Cortex of kidney (tissue), 1 donor: ENCODE results near the gene SEMA3D.

Source experiments
- DNase-seq: peaks from one replicate; lab custom pipeline; 2025; lab: John Stamatoyannopoulos, UW

SEMA3D gene

DNA sequence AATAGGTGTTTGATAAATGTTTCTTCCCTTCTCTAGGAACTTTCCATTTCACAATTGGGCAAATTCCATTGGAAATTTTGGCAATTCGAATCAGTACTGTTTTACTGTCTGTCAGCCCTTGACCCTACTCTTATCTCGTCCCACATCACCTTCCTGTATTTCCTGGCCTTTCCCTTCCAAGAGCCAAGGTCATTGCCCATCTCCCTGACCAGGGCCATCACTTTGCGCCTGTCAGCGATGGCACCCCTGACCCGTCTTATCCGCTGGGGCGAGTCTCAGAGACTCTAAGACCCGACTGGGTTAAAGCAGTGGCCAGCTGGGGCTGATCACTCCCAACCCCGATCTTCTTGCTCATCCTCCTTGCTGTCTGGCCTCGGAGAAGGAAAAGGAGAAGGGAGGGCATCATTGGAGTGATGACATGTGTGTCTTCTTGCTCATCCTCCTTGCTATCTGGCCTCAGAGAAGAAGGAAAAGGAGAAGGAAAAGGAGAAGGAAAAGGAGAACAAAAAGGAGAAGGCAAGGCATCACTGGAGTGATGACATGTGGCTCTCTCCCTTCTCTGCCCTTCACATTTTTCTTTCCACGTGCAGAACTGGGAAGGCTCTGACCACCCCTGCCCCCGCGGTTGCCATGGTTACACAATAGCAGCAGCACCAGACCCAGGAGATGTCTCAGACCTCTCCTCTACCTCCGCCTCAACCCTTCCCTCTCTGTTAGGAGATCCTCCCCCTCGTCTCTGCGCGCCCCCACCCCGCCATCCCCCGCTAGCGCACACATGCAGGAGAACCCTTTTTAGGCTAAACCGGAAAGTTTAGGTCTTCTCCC is 2.0 kb downstream of the SEMA3D start:
- DNase-seq, result no peak

DNA sequence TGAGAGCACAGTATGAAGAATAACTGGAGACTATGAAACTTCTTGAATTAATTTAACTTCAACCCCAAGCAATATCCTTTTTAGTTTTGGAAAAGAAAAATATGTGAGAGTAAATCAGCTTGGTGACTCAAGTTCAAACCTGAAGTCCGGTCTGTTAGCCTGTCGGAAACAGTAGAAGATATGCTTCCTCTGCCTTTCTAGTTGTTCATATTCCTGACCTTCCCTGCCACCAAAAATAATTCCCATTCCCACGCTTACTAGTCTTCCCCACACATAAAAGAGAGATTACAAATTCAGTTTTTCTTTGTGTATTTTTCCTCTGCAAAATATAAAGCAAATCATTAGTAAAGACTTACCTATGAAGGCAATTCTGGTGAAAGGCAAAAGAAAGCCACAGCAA is 3.6 kb downstream of the SEMA3D start:
- DNase-seq, result no peak

DNA sequence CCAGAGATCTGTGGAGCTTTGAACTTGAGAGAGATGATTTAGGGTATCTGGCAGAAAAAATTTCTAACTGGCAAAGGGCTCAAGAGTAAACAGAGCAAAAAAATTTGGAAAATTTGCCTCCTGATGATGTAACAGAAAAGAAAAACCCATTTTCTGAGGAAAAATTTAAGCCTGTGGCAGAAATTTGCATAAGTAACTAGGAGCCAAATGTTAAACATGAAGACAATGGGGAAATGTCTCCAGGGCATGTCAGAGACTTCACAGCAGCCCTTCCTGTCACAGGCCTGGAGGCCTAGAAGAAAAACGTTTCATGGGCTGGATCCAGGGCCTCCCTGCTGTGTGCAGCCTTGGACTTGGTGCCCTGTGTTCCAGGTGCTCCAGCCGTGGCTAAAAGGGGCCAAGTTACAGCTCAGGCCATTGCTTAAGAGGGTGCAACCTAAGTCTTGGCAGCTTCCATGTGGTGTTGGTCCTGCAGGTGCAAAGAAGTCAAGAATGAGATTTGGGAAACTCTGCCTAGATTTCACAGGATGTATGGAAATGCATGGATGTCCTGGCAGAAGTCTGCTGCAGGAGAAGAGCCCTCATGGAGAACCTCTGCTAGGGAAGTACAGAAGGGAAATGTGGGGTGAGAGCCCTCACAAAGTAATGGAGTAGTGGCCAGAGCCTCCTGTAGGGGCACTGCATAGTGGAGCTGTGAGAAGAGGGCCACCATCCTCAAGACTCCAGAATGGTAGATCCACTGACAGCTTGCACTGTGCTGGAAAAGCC is 8.1 kb downstream of the SEMA3D start:
- no peak for DNase-seq

DNA sequence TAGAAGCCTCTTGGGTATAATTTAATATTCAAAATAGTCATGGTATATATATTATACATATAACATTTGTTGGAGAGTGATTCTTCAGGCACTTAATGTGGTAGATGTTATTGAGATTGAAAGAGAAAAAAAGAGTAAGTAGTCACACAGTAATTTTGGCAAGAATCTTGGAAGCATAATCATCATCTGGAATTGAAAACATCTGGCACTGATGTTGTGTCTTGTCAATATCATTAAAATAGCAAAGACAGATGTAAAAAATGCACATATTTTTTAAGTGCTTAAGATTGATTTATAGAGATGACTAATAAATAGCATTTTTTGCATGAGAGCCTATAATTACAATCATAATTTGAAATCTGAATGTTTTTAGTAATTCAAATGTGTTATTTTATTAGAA is 9.5 kb downstream of the SEMA3D start:
- no peak for DNase-seq

DNA sequence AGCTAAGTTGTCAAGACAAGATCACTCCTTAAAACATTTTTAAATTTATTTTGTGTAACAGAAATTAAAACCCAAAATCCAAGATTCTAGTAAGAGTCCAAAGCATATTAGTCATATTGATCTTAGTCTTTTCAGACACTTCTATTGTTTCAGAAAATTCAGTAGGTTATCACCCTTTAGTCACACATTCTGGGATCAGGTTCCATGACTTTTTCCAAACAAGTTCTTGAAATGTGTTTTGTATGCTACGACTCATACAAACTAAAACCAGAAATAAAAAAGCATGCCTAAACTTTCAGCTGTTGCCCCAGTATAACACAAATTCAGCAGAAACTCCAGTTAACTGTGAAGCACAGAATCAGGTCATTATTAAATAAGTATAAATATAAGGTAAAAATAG is 10.7 kb downstream of the SEMA3D start:
- DNase-seq, result no peak

DNA sequence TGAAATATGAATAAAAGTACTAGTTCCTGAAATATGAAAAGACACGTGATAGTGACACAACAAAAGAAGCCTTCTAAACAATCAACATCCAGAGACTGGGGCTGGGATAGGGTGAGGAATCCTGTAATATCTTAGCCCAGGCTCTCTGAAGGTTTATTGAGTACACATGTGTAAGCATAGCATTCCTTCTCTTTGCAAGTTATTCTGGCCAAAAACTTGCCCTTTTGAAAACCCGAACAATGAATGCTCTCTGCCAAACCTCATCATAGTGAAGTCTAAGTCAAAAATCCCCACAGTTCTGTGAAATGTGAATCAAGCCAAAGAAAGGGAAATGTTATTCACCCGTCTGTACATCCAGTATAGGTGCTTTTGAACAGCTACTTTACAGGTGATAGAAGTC is 11.6 kb downstream of the SEMA3D start:
- no peak for DNase-seq

DNA sequence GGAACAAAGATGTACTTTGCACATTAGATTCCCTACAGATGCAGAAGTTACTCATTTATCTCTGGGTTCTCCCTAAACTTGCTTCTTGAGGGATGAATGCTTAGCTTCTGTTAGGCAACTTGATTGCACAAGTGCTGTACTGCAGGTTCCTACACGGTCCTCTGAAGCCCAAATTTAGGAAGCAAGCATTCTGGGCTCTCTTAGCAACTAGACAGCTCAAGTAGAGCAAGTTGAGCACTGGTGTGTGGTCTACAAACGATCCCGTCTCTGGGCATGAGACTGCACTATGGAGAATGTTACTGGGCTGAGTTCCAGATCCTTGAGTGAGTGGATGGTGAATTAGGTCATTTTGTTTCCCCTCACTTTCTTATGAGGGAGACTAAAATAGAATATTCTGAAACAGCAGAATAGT is 14.3 kb downstream of the SEMA3D start:
- DNase-seq, result no peak

DNA sequence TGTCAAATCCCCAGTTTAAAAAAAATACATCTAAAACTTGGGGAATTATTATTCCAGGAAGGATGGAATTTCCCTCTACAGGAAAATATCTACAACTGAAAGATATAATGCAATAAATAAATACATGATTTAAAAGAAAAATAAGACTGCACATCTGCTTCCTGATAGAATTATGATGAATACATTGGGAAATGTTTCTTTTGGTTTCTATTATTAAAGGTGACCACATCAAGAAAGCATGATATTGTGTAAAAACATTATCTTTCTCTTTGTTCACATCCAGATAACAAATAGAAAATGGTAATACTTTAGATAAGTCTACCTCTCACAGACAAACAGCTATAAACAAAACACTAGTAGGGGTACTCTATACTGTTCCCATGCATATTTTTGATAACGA is 19.2 kb downstream of the SEMA3D start:
- DNase-seq, result no peak

DNA sequence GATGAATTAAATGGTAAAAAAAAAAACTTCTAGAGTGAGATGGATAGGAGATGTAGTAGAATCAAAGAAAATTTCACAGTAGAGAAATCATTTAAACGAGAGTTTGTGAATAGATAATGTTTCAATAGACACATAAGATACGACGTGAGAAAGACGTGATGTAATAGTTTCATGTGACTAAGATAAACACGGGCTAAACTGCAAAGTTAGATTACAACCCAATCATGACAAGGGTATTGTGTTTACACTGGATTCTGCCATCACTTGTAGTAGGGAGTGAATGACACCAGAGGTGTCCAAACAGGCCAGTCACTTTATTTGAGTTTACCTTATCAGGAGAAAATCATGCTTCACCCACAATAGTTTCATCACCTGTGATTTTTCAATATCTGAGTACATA is 21.6 kb downstream of the SEMA3D start:
- no peak for DNase-seq

DNA sequence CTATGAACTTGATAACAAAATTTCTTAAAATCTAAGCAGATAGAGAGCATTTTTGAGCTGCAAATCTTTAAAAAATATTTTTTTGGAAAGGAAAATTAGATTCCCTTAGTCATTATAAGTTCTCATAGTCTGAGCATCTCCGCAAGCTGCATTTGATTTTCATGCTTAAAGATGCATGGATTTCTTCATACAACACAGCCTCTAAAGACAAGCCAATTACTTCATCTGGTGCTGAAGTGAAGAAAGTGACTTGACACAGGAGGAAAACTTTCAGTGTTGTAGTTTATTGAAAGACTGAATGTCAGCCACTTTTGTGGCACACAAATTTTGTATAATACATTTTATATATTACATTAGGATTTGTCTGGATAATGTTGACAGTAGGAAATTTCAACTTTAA is 22.5 kb downstream of the SEMA3D start:
- DNase-seq, result no peak

DNA sequence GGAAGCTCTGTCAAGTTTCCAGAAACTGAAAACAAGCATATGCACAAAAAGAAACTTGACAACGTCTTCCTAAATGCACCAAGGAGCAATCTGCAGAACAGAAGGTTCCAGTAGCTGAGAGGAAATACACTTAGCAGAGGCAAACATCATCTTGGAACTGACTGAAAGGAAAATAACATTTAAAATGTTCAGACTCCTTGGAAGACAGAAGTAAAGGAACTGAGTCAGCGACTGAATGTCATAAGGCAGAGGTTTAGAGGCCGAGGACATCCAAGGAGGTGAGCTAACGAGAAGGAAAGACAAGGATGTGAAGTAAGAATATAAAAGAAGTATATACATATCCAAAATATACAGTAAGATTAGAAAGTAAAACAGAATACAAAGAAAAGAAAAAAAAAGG is 24.1 kb downstream of the SEMA3D start:
- DNase-seq, result no peak

DNA sequence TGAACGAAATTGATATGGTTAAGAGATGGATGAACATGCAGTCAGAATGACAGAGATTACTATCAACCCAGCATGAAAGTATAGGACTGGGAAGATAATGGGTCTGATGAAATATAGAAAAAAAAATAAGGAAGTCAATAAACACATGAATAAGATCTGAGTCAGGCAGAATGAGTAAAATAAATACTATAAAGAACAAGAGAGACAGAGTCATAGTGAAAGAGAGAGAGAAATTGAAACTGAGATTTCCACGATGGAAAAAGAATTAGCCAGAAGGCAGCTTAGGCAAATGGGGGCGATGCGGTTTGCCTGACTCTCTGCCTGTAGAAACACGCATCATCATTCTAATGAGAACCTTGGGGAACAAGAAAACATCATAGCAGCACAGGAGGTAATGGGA is 26.6 kb downstream of the SEMA3D start:
- DNase-seq, result no peak

DNA sequence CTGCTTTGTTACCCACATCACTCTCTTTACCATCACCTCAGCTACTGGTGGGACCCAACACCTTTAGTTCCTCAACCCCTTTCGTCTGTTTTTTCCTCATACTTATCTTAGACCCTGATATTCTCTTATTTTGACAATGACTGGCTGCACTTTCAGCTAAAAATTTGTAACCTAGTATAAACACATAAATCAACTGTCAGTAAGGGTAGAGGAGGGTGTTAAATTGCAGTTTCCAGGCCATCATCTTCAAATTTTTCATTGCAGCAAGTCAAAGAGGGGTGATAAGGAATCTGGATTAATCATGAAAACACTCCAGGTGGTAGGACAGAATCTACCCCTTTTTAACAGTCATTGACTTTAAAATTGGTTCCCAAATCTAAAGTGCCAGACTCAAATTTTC is 27.9 kb downstream of the SEMA3D start:
- DNase-seq, result no peak

DNA sequence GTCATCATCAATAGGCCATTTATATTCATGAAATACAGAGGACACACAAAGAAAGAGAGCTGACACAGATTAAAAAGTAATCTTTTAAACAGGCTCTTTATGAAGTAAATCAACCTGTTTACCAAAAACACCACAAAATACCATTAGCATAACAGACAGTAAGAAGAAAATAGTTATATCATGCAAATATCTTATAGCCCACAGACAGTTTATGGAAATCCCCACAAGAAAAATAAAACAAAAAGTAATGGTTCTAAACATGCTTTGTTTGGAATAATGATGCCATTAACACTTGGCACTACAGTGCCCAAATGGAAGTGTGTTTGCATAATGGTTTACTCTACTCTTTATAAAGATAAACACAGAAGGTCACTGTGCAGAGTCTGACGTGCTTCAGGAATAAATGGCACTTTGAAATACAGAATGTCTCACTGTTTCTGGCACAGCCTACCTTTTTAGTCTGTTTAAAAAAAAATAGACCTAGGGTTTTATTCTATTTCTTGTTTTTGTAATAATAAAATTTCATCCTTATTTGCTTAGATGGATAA is 30.1 kb downstream of the SEMA3D start:
- DNase-seq, result no peak

DNA sequence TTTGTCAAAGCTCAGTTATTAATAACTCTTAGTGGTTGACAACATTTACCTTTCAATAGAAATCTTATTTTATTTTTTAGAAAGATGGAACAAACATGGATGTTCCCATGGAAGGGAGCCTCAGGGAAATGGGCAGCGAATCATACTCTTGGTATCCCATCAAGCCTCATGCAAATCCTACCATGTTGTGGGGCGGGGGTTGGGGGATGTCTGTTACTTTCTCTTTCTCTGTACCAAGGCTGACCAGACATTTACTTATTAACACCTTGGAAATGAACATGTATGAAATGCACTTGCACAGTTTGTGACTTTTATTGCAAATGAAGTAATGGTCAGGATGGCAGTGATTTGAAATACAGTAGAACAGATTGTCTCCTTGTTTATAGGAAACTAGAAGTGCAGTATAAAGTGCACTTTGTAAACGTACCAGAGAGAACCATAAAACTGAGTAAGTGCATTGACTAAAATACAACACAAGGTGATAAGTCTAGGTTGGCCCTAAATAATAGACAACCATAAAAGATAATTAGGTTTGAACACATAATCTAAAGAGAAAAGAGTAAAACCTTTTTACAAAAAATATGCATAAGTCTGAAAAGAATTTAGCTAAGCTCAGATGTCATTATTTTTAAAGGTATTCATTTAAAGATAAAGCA is 32.4 kb downstream of the SEMA3D start:
- no peak for DNase-seq

DNA sequence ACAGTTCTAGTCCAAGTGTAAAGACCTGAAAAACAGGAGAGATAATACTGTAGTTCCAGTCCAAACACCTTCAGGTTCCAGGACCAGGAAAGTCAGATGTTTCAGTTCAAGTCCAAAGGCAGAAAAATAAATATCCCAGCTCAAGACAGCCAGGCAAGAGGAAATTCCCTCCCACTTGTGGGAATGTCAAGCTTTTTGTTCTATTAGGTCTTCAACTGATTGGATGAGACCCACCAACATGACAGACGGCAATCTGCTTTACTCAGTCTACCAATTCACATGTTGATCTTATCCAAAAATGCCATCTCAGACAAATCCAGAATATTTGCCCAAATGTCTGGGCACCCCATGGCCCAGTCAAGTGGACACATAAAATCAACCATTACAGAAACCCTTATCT is 33.1 kb downstream of the SEMA3D start:
- DNase-seq, result no peak

DNA sequence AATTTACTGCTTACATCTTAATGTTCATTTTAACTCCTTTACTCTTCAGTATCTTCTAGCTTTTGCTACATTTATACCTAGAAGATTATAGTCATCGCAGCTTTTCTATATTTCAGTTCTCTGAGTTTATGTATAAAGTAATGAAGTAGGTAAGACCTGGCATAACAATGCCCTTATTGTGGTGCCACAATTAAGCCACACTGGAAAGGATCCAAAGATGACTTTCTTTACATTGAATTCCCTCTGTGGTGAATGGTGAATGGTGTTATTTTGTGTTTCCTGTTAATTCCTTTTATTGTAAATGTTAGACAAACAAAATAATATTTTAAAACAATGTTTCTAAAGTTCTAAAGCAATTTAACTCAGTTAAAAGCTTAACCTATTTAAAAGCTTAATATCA is 36.2 kb downstream of the SEMA3D start:
- DNase-seq, result no peak

DNA sequence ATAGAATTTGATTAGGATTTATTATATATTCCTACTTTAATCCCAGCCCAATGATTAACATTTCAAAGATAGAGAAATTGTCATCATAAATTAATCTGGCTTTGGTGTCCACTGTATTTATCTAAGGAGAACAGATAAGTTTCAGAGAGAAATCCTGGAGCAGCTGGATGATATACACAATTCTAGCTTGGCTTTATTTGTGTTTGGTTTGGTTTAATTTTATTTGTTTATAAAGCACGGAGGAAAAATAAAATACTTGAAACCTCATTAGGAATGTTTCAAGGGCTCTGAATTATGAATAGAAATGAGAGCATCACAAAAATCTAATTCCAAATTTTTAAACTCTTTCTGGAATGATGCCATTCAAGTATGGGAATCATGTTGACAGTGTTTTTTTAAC is 42.1 kb downstream of the SEMA3D start:
- DNase-seq, result no peak

DNA sequence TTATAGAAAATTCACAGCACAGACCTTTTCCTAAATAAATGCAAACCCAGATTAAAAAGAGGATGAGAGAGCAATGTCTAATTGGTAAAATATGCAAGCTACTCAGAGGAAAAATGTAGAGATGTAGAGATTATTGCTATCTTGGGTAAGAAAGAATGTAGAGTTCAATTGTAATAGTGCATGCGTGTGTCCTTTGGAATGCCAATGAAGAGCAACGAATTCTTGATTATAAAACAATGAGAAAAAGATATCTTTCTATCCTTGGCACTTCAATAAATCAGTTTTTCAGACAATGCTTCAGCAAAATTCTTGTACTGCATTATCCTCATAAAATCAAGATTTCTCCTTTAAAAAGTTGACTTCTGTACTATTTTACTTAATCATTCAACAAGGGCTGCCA is 50.9 kb downstream of the SEMA3D start:
- no peak for DNase-seq

DNA sequence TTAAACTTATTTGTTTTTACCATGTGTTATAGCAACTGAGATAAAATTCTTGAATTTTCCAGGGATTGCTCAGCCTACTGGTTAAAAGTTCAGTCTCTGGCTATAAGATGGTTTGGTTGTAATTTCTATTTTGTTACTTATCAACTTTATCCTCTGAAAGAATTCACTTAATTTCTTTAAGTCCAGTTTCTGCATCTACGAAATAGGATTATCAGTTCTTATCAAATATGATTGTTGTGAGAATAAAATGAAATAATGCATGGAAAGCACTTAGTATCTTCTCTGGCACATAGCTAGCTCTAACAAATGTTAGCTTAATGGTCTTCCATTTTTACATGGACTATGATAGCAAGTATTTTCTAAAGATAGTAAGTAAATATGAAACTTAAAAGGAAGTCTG is 53.3 kb downstream of the SEMA3D start:
- DNase-seq, result no peak

DNA sequence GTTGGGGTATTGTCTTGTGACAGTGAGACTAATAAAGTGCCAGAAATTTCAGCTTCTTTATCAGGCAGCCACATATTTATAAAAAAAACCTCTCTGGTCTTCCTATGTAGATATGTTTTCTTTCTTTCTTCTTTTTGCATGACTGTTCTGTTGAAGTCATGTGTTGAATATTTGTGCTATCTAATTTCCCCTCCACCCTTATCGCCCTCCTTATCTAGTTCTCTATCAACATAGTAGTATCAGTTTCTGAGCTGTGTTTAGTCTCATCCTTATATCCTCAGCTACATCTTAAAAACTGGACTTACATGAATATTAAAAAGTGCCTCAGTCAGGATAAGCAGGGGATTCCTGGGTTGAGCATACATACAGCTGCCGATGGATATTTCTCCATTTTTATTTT is 53.9 kb downstream of the SEMA3D start:
- DNase-seq, result no peak

DNA sequence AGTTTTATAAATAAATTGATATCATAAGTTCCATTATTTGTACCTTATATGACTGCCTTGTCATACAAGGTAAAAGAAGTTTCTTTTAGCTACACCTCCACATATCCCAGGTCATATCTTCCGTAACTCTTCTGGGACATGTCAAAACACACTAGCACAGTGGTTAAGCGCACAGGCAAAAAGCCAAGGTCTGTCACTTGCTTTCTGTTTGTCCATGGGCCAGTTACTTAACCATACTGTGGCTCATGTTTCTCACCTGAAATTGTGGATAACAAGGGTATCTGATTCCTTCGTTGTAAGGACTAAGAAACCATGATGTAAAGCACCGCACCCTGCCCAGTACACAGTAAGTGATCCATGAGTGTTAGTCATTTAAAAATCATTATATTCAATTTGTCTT is 56.2 kb downstream of the SEMA3D start:
- no peak for DNase-seq

DNA sequence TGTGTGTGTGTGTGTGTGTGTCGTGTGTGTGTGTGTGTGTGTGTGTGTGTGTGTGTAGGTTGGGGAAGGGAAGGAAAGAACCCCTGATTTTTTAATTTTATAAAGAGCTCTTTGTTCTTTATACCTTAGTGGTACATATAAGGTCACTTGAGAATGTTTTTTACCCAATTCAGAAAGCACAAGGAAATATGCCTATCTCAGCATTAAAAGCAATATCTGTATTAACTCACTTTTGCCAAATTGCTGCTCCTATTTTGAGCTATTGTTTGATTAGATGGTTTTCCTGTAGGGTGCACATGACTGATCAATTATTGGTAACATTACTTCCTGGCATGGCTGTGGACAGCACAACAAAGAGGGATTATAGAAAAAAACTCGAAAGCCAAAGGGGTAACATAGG is 60.5 kb downstream of the SEMA3D start:
- no peak for DNase-seq
